Renal pelvis (tissue), 4 donors: ENCODE data around the gene DSCAM. TPM values are rescaled to one million over a fixed set of nuclear protein-coding genes. Genes with fewer than 3 reads are reported as not detected.
"Not testable (repeated sequence)": the region's sequence is repeated elsewhere in the genome, so short reads cannot be mapped to it uniquely, and the experiment has no call there.

Experiments
- DNase-seq: peaks from one replicate; pipeline ENCODE4 v3.0.0-alpha.2; 2013
- polyA plus RNA-seq, 3 donors: library from polyadenylated mRNA; unstranded; fragments of 120-200 nt; gene quantifications; one replicate each; pipeline ENCODE4 v1.2.1, GENCODE V29; 2013; ENCODE audit not compliant: insufficient read length in 3 of 3

DSCAM gene
- polyA plus RNA-seq, 3 donors: 0.07 to 0.13 (median 0.08) TPM

DNA sequence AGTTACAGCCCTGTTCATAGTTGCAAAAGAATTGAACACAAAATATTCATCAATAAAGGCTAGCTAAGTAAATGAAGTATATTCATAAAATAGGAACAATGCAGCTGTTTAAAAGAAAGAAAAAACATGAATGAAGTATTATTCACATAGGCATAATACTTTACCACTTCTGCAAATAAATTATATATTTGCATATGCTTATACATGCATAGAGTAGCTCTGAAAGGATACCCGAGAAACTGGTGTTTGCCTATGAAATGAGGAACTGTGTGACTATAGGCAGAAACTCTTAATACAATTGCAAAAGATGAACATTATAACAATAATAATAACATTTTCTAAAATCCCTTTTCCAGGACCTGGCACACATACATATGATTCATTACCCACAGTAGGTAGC, 385.9 kb downstream of the DSCAM start:
- no peak for DNase-seq

DNA sequence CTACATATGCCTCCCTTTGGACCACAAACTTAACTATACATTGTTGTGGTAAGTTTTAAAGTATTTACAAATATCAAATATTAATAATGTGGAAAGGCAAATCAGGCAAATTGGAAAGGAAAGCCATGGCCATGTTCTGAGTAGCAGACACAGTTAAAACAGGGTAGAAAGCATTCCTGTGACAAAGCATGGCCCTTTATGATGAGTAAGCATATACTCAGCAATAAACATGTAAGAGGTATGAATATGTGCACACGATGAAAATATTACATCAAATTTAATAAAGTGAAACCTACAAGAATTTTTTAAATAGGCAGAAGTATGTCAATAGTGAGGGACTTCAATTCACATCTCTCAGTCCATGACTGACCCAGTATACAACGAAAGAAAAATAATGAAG, 389.2 kb downstream of the DSCAM start:
- DNase-seq: no peak

DNA sequence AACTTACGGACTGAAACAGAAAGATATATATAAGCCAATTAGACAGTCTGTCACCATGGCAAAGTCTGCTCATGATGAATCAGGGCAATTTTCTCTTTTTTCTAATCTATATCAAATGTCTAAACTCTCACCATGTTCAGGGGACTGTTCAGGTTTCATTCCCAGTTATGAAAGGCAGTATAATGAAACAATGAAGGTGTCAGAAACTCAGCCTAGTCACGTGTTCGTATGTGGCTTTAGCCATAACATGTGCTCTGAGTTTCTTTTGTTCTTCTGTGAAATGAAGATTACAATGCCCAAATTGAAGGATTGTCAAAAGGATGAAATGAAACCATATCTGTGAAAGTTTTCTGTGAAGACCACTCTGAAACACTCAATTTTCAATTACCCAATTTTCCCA, 392.9 kb downstream of the DSCAM start:
- no peak for DNase-seq

DNA sequence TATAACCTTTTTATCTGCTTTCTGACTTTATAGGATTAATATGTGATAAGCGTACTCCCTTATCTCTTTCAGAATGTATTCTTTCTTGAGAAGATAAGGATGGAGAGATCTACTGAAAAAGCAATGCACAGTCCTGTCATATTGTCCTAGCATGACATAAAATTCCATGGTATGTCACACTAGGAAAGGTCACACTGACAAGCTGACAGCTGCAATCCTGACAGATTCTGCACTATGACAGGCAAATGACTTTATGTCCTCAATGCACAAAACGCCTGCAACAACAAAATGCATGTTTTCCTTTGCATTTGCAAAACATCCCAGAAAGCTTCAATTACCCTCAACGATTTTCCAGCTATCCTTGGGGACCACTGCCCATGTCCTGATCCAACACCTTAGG, 393.8 kb downstream of the DSCAM start:
- DNase-seq: no peak

DNA sequence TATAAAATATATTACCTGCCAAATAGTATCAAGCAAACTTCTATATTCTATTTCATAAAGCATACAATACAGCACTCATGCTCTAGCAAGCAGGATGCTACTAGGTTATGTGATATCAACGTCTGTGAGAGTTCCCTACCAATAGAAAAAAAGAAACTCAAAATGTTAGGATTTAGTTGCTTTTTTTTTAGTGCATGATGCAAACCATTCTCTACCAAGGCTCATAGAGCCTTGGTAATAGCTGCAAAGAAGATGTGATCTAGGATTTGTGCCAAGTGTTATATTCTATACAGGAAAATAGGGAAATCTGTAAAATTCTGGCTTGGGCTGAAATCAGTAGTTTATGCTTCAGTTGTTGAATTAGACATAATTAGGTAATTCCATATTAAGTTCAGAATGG, 394.4 kb downstream of the DSCAM start:
- no peak for DNase-seq

DNA sequence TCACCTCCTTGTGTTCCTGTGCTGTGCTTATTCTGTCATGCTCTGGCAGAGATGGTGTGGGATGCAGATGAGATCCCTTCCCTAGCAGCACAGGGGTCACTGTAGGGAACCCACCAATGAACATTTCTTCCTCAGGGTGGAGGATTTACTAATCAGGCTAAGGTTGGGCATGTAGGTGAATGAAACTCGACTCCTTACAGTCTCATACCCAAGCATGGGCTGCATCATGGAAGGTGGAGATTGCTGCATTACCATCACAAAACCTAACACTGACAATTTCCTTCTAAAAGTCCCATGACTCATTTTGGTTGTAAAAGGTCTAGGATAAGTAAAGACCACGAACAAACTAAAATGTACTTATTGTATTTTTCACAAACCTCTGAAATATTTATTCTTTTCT, 399.9 kb downstream of the DSCAM start:
- DNase-seq: no peak

DNA sequence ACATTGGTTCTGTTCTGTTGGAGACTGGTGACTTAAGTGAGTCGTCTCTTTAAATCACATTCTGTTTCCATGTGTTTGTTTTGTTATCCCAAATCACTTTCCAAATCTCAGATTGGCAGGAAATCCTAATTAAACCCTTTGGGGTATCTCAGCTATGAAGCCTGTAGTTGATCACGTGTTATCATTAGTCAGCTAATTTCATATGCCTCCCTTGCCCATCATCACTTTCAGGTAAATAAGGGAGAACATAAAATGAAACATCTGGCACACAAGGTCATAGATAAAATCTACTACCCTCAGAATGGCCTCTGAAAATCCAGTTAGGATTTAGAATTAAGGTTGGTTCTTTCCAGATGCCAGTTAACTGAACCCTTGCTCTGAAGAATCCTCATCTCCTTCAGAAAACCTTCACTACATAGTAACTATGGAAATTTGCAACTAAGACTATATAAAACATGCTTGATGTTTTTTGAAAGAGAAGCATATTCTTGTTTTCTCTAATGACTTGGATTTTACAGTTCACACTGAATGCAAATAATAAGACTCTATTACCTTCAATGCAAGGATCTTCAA, 401.5 kb downstream of the DSCAM start:
- DNase-seq: no peak

DNA sequence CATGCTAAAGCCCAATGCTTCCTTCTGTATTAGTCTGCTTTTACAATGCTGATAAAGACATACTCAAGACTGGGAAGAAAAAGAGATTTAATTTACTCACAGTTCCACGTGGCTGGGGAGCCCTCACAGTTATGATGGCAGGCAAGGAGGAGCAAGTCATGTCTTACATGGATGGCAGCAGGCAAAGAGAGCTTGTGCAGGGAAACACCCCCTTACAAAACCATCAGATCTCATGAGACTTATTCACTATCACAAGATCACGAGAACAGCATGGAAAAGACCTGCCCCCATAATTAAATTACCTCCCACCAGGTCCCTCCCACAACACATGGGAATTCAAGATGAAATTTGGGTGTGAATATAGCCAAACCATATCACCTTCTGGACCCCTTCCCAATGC, 407.4 kb downstream of the DSCAM start:
- DNase-seq: not testable (repeated sequence)

DNA sequence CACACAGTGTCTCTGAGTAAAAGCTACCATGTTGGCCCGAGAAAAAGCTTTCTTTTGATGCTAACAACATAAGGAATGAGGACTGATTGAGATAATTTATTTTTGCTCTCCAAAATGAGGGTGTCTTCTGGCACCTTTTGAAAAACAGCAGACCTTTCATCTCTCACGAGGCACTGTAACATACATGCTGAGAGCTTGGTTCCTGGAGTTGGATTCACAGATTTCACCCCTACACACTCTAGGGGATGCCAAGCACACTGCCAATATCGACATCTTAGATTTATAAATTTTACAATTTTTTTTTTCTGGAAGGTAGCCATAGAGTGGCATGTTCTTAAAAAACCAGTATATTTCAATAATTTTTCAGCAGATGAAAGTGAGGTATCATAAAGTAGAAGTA, 408.3 kb downstream of the DSCAM start:
- no peak for DNase-seq

DNA sequence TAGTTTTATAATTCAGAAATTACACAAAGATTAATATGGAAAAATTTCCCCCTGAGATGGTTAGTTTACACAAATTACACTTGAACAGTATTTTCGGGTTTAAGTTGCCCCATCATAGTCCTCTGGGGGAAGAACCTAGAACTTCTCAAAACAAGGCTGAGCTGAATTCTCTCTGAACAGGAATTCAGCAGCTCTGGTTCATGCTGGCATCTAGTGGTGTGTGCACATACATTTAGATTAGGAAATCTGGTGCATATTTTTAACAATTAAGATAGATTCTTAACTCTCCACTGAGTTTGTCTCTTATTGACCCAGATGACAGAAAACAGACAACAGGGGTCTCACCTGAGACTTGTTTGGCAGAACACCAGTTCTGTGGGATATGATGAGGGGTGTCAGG, 410.7 kb downstream of the DSCAM start:
- DNase-seq: no peak

DNA sequence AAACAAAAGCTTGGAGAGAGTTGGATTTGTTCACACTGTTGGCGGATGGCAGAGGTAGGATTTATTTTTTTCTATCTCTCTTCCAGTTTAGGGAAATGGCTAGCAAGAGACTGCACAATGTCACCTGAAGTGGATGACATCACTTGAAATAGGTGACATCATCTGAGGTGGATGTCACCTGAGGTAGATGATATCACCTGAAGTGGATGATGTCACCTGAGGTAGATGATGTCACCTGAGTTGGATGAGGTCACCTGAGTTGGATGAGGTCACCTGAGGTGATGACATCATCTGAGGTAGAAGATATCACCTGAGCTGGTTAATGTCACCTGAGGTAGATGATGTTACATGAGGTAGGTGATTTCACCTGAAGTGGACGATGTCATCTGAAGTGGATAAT, 413.4 kb downstream of the DSCAM start:
- DNase-seq: no peak

DNA sequence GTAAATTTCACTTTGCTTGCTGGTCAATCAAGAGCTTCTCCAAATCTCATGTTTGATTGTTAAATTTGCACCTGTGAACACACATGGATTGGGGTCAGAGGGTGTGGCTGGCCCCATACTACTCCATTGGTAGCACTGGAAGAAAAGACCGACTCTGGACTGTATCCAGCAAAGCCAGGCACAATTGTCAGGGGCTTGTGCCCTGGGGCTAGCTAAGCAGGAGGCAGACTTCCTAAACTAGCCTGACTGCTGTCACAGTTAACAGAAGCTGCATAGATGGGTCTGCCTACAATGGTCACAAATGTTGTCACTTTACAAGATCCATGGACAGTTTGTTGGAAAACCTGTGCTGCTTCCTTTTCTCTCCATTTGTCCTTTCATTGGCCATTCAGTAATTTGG, 421.0 kb downstream of the DSCAM start:
- no peak for DNase-seq

DNA sequence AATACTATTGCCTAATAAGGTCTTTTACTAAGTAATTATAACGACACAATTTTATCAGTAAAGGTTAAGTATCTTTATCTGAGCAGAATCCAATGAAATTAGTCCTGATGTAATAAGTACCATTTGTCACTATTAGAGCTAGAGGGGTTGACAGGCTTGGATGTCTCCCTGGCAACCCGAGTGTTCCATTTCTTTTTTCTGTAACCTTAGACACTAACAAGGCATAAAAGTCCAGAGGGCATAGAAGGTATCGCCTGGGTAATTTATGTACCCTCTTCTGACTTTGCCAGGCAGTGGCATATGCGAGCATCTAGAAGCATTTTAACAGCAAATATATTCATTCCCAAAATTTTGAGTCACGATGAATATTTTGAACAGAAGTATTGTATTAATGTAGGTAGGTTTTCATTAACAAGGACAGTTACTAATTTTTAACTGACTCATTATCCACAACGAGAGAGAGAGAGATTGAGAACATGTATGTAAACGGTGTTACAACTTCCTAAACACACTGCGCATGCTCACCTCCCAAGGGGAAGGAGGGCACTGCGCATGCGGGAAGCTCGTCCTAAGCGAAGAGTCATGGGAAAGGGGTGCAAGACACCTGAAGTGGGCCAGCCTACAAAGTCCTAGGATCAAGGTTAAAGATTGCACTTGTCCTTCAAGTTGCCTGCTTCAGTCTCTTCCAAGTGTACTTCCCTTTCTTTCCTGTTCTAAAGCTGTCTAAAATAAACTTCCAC, 423.9 kb downstream of the DSCAM start:
- peak; percentile 61 for DNase-seq

DNA sequence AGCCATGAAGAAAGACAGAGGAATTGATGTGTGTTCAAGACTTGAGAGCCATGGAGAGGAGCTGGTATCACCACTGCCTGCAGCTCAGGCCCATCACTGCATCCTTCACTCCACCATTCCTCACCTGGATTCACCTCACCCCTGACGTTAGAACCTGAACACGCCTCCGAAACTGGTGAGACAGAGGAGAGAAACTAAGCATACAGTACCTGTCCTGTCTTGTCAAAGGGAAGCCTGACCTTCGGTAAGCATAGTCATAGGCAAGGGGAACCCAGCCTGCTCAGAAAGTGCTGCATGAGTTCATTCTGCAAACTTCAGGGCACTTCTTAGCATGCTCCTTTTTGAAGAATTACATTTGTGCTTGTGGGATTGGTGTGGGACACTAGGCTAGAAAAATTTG, 425.8 kb downstream of the DSCAM start:
- no peak for DNase-seq

DNA sequence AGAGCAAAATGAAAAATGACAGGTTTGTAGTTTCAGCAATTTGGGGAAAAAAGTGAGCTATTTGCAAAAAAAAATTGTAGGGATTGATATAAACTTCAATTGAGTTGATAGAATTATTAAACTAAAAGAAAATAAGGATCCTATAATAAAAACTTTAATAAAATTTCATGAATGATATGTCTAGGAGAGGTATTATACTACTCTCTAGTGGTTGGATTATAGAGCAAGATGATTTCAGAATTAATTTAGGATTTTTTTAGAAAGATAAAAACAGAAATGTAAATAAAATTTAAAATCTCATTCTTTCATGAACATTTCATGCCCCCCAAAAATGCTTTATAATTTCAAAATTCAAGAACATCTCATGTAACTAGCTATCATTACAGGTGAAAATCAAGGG, 430.4 kb downstream of the DSCAM start:
- DNase-seq: no peak

DNA sequence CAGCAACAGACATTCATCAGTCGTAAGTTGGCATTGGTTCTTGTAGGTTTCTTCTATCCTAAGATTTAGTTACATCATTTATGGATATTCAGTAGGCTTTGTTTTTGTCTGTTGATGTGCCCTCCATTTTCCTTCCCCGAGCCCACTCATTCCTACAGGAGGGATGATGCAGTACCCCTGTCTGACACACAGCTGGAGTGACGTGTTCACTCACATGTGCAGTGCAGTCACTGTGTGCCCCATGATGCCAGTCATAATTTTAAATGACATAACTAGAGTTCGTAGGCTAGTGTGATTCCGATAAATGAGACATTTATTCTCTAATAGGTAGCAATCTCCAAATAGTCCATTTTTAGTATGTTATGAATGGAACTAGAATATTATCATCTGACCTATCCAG, 438.4 kb downstream of the DSCAM start:
- DNase-seq: no peak

DNA sequence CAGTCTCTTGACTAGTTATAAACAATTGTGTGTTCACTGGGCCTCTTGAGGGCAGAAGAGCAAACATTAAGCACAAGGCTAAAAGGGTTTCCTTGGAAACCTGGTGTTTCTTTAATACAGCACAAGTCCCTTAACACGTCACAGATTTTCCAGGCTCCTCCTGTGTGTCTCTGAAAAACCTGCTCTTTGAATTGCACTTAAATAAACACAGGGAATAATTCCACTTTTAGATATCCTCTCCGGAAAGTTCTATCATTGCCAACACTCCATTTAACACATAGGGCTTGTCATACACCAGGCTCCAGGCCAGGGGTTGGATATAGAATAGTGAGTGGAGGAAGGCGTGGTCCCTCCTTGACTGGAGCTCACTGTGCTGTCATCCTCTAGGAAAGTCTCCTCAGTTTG, 442.6 kb downstream of the DSCAM start:
- peak; percentile 49 for DNase-seq

DNA sequence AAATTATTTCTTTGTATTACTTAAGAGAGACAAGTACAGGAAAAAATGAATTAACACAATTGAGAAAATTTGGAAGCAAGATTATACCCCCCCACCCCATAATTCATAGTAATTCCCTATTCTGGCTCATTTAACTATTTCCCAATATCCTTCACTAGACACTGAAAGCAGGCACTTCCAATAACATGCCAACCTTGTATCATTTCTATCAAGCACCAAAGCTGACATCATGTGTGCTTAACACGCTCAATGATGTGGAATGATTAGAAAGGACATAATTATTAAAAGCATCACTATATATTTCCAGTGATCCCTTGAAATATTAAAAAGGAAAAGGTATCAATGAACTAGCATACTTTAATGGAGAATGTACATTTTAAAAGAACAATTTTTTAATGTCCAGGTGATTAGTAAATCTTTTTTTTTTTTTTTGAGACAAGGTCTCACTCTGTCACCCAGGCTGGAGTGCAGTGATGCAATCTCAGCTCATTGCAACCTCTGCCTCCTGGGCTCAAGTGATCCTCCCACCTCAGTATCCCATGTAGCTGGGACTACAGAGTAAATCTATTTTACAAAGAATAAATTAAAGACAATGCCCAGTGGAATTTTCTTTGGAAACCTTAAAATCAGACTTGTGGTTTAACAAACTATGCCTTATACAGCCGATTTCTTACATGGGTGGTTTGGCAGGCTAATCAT, 443.9 kb downstream of the DSCAM start:
- no peak for DNase-seq

DNA sequence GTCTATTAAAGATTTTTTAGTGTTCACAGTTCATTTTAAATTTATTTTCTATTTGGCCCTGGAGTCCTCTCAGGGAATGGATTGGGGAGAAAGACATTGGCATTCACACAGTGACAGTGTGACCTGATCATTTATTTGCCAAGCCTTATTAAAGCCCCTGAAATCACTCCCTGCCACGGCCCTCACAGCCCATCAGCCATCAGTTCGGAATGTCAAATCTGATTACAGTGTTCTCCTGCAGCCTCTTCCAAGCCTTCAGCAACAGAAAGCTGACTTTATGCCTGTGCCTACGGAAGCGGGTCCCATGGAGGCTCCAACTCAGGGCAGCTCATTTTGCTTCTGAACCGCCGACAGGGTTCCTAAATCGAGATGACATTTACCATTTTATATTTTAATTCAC, 451.2 kb downstream of the DSCAM start:
- DNase-seq: no peak

DNA sequence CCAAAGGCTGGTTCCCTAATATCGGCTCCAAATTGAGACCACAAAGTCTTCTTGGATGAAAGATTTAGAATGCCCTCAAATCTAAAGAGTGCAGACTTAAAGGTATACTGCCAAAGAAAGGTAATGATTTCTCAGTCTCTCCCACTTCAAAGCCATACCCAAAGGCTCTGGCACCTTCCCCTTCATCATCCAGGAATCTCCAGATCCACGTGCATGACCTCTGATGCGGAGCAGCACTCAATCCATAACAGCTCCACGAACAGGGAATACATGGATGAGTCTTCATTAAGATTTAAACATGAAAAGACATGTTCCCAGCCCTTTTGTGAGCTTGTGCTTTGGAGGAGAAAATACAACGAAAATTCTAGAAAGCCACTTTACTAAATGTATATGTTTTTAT, 453.9 kb downstream of the DSCAM start:
- DNase-seq: no peak

DNA sequence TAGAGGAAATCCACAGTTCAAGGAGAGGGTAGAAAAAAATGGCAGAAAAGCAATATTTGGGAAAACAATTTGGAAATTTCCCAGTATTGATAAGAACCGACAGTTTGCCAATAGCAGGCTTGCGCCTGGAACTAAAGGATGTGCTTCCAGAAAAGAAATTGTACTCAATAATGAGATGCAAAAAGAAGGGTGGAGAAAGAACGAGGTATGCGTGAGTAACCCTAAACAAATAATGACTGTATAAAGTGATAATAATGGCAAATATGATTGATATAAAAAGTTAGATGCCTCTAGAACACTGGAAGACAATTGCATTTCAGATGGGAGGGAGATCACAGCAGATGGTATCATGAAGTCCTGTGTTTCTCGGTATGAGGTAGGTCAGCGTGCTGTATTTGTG, 458.9 kb downstream of the DSCAM start:
- no peak for DNase-seq

DNA sequence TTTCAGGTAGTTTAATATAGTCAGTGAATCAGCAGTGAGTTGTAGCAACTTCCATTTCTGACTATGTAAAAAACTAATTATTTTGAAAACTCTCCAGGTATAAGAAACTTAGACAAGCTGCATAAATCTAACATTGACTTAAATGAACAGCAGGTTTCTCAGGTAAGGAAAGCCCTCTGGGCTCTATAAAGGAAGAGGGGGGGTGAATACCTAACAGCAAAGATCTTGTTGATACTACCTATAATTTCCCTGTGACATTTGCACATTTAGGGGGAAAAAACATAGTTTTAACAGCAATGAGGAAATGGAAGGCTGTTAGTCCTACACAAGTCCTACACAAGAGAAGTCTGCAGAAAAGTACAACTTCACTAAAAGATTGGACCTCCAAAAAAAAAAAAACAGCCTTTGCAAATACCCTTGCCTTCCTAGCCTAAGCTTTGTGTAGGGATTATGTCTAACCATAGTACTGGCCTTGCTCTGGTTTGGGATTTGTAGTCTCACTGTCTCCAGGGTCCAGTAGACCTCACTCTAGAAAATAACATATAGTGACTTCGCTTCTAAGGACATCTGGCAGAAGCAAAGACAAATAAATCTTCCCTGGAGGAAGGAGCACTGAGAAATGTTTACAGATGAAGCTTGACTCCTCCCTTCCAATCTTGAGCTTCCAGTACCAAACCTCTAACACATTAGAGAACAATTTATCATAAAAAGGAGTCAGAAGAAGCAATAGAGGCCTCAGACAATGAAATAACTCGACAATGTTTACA, 459.8 kb downstream of the DSCAM start:
- no peak for DNase-seq
